HCT116 (cell line): ENCODE data around the gene REXO4.

ENCODE experiments used
- CBX3 ChIP-seq: IDR thresholded peaks from 2 replicates; pipeline ENCODE4 v1.6.1; 2012; ENCODE audit warnings: low read depth
- CEBPB ChIP-seq: IDR thresholded peaks from 2 replicates; pipeline ENCODE4 v1.6.1; 2012; ENCODE audit warnings: low read depth
- CTCF ChIP-seq, 3 experiments: fragments of 200-600 bp in 1 of 3; sonication (generic) in 1 of 3; IDR thresholded peaks in 2 of 3; conservative IDR thresholded peaks in 1 of 3; 2 replicates each; pipeline ENCODE4 v1.5.1; 2012 to 2017; ENCODE audit warnings: low read depth in 2 of 3, low read length in 2 of 3, antibody characterized with exemption in 1 of 3, borderline replicate concordance in 1 of 3, control low read depth in 1 of 3, mild to moderate bottlenecking in 1 of 3, mixed read lengths in 1 of 3, mixed run types in 1 of 3, moderate library complexity in 1 of 3; ENCODE audit not compliant: insufficient read depth in 1 of 3
- EZH2 ChIP-seq: fragments of 200-600 bp; sonication (generic); IDR thresholded peaks from 2 replicates; pipeline ENCODE4 v1.6.1; 2017; ENCODE audit warnings: antibody characterized with exemption, mixed run types
- EZH2phosphoT487 ChIP-seq: fragments of 200-600 bp; IDR thresholded peaks from 2 replicates; pipeline ENCODE4 v1.6.1; 2018; ENCODE audit warnings: antibody characterized with exemption, borderline replicate concordance
- JUND ChIP-seq: IDR thresholded peaks from 2 replicates; pipeline ENCODE4 v1.6.1; 2012
- MAX ChIP-seq: IDR thresholded peaks from 2 replicates; pipeline ENCODE4 v1.6.1; 2012
- POLR2A ChIP-seq: IDR thresholded peaks from 2 replicates; pipeline ENCODE4 v1.7.0; 2011; ENCODE audit warnings: borderline replicate concordance; ENCODE audit not compliant: insufficient read depth, insufficient read length; ENCODE audit errors: extremely low read depth
- RAD21 ChIP-seq: IDR thresholded peaks from 2 replicates; pipeline ENCODE4 v1.6.1; 2012; ENCODE audit warnings: low read depth, mild to moderate bottlenecking
- REST ChIP-seq: IDR thresholded peaks from 2 replicates; pipeline ENCODE4 v1.6.1; 2012; ENCODE audit warnings: low read depth
- SRF ChIP-seq: IDR thresholded peaks from 2 replicates; pipeline ENCODE4 v1.6.1; 2012; ENCODE audit warnings: low read depth
- YY1 ChIP-seq: IDR thresholded peaks from 2 replicates; pipeline ENCODE4 v1.6.1; 2011; ENCODE audit warnings: low read length, low read depth, moderate library complexity, mild to moderate bottlenecking; ENCODE audit not compliant: insufficient replicate concordance; ENCODE audit errors: extremely low read depth
- ZNF274 ChIP-seq: fragments of 200-500 bp; sonication (Bioruptor generic); IDR thresholded peaks from 2 replicates; pipeline ENCODE4 v1.6.1; 2014; ENCODE audit warnings: mild to moderate bottlenecking, low read depth, low read length, inconsistent platforms

- no peak for TF ChIP-seq CTCF (IDR thresholded peaks at IDR 0.05 in 2 of 3, conservative IDR thresholded peaks at IDR 0.05 in 1 of 3; ENCODE audit: borderline replicate concordance in 1 of 3, insufficient read depth in 1 of 3, low read depth in 2 of 3, low read length in 2 of 3)
- no peak for TF ChIP-seq JUND
- TF ChIP-seq CBX3 = no peak
- no peak for TF ChIP-seq EZH2phosphoT487
- TF ChIP-seq SRF = no peak
- TF ChIP-seq REST = no peak
- no peak for TF ChIP-seq YY1
- TF ChIP-seq EZH2 = no peak
- TF ChIP-seq POLR2A = no peak
- no peak for TF ChIP-seq CEBPB
- TF ChIP-seq MAX = no peak
- TF ChIP-seq ZNF274 = no peak
- TF ChIP-seq RAD21 = no peak
Observed at GRCh38 chr9:133371261-133371711, 46.5 kb downstream of the REXO4 start.
